ENCODE results near the gene GSK3A. TPM values are rescaled to one million over a fixed set of nuclear protein-coding genes. Genes with fewer than 3 reads are reported as not detected.

GSK3A gene
- total and polyA plus RNA-seq, 9 of the 15 experiments (the other 6 are each of a cell fraction or from before 2014, with no cell fraction given): 0.62 to 90.7 (median 33.3) TPM

DNA sequence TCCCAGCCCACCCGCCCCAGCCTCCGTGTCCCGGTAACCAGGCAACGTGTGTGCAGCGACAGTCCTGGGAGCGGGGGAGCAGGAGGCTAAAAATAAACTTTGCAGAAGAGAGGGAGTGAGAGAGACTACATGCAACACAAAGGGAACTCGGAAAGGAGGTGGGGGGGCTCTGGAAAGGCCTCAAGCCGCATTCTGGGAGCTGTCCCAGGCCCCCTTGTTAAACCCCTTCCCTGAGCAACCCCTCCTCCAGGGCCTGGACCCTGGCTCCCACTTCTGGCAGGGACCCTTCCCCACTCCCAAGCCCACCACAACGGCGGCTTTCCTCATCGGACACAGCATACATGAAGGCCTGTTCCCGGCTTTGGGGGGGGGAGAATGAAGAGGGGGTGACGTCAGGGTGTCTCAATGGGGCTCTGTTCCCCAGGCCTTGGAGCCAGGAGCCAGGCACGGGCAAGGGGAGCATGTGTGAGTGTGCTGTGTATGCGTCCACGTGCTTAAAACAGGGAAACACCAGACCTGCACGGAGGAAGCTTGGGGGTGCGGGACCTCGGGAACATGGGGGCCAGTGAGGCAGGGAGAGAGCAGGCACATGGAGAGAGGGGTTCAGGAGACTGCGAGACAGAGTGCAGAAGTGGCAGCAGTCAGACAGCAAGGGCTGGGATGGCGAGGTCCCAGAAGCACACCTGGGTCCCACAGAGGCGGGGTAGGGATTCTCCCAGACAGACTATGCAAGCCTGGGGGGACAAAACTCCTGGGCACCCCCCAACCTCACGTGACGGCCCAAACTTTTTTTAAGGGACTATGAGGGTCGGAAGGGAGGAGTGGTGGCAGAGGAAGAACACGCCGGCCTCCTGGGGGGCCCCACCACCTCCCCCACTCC is 10.2 kb upstream of the GSK3A start:
- Histone ChIP-seq H3K27ac (ENCODE audit: extremely low read depth, low read depth, low read length) (peak overlapping the region; percentile 89), H3K9me1 (ENCODE audit: control insufficient read depth, insufficient read depth, low read length) (peaks cover 7% of the 10 kb centered on the region), H3K4me3 (peak overlapping the region; percentile 98), H3K27me3 (ENCODE audit: control insufficient read depth in 2 of 2, insufficient read depth in 2 of 2, low read length in 2 of 2) (no peaks in the 10 kb centered on the region), H4K20me1 (replicated peaks; ENCODE audit: control insufficient read depth, insufficient read depth, low read length) (peaks cover 10% of the 10 kb centered on the region; the same call in 1 of the 2 replicates), H3K4me2 (ENCODE audit: insufficient read depth, low read length) (peak overlapping the region; percentile 95), H3K36me3 (ENCODE audit: control insufficient read depth, insufficient read depth, low read length) (peaks cover 42% of the 10 kb centered on the region; the same call in 2 of the 3 replicates), H3K4me1 (replicated peaks in 1 of 2; ENCODE audit: control insufficient read depth in 2 of 2, insufficient read depth in 2 of 2, low read length in 2 of 2) (peaks cover 19 to 76% of the 10 kb centered on the region in 2 experiments), H2AFZ (ENCODE audit: low read depth, low read length) (0 out of 2 replicates have a peak overlapping the region, but pooled peaks have one; percentile 39), H3K9me3 (replicated peaks; ENCODE audit: control insufficient read depth, insufficient read depth, low read depth, low read length) (no peaks in the 10 kb centered on the region), H3K9ac (ENCODE audit: insufficient read depth in 1 of 2, low read depth in 2 of 2, low read length in 2 of 2) (peak overlapping the region; percentile 83 to 93), H3K79me2 (ENCODE audit: control insufficient read depth, insufficient read depth, low read length) (peaks cover 52% of the 10 kb centered on the region)
- peak in 1 of 4 experiments; percentile 57 for DNase-seq (ENCODE audit: extremely low read depth in 1 of 4, low spot score in 3 of 4)
- ChIA-PET POLR2A (interaction anchor here (2.3 kb wide), 1 partner anchor 10 kb away, joined by 9 read pairs; the partner anchor contains the start of gene GSK3A), CTCF (ENCODE audit: low intra/inter-chr PET ratio) (no interaction called here)
- 0 out of 3 replicates have a peak, but pooled peaks have one; percentile 1 for ATAC-seq
- in situ Hi-C loops (cut with MboI) (no loop called here), intact Hi-C loops (cut with micrococcal nuclease) (no loop called here)
- WGBS (ENCODE audit: insufficient coverage, low coverage, missing lambda C conversion rate): 3% methylated on average over 27 of the region's 27 CpGs
- FAIRE-seq: peak; percentile 67
- BruUV-seq (replicated peaks): TSS peak; percentile 42
- TF ChIP-seq, protein P1, sequence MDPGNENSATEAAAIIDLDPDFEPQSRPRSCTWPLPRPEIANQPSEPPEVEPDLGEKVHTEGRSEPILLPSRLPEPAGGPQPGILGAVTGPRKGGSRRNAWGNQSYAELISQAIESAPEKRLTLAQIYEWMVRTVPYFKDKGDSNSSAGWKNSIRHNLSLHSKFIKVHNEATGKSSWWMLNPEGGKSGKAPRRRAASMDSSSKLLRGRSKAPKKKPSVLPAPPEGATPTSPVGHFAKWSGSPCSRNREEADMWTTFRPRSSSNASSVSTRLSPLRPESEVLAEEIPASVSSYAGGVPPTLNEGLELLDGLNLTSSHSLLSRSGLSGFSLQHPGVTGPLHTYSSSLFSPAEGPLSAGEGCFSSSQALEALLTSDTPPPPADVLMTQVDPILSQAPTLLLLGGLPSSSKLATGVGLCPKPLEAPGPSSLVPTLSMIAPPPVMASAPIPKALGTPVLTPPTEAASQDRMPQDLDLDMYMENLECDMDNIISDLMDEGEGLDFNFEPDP (CRISPR knock-in tag; IDR thresholded peaks at IDR 0.05): no peak
- TF ChIP-seq ELF1 (tag; IDR thresholded peaks at IDR 0.05) (no peak), CREB3L1 (IDR thresholded peaks at IDR 0.05; ENCODE audit: borderline replicate concordance, low read depth) (0 out of 2 replicates have a peak, but pooled peaks have one; percentile 27), ZNF740 (CRISPR knock-in tag; IDR thresholded peaks at IDR 0.05) (peak; percentile 90), ZNF740 (tag; IDR thresholded peaks at IDR 0.05) (peak in 1 of 2 experiments; percentile 83; a peak in 2 of 4 replicates), RBM34 (IDR thresholded peaks at IDR 0.05; ENCODE audit: borderline replicate concordance, insufficient read depth, low read length) (no peak), AFF1 (IDR thresholded peaks at IDR 0.05; ENCODE audit: low read depth in 1 of 2, partially characterized antibody in 2 of 2) (no peak), MYC (IDR thresholded peaks at IDR 0.05; ENCODE audit: low read depth, low read length) (peak; percentile 19; the same call in 1 of the 2 replicates), MYC (CRISPR knock-in tag; IDR thresholded peaks at IDR 0.05; ENCODE audit: borderline replicate concordance, low read depth) (0 out of 2 replicates have a peak, but pooled peaks have one; percentile 16), NRF1 (conservative IDR thresholded peaks at IDR 0.05 in 1 of 2, IDR thresholded peaks at IDR 0.05 in 1 of 2) (peak in 1 of 2 experiments; percentile 17; a peak in 1 of 4 replicates), ZNF431 (CRISPR knock-in tag; IDR thresholded peaks at IDR 0.05) (no peak)
